KMS-11 (cell line): ENCODE data around the gene APOA5.
A peak's percentile ranks its signal among the peaks of the same experiment; 100 is the strongest.

Source experiments
- H2AFZ ChIP-seq: fragments of 200-600 bp; sonication (generic); 2 replicates; pipeline ENCODE4 v1.6.1; 2016; ENCODE audit warnings: antibody characterized with exemption, mixed run types, low read depth
- H3K27ac ChIP-seq: fragments of 200-600 bp; sonication (generic); 2 replicates; pipeline ENCODE4 v1.6.1; 2016; ENCODE audit warnings: mild to moderate bottlenecking, mixed run types
- H3K27me3 ChIP-seq: fragments of 200-600 bp; sonication (generic); 2 replicates; pipeline ENCODE4 v1.6.1; 2017; ENCODE audit warnings: mild to moderate bottlenecking, low read depth, mixed run types, moderate library complexity; ENCODE audit not compliant: insufficient read depth
- H3K36me3 ChIP-seq: fragments of 200-600 bp; sonication (generic); 2 replicates; pipeline ENCODE4 v1.6.1; 2017; ENCODE audit warnings: mild to moderate bottlenecking, mixed run types; ENCODE audit not compliant: insufficient read depth
- H3K4me1 ChIP-seq: fragments of 200-600 bp; sonication (generic); 2 replicates; pipeline ENCODE4 v1.6.1; 2016; ENCODE audit warnings: mild to moderate bottlenecking, low read depth, mixed run types; ENCODE audit not compliant: poor library complexity, severe bottlenecking
- H3K4me2 ChIP-seq: fragments of 200-600 bp; sonication (generic); 2 replicates; pipeline ENCODE4 v1.7.0; 2016; ENCODE audit warnings: mild to moderate bottlenecking, mixed run types
- H3K4me3 ChIP-seq: fragments of 200-600 bp; sonication (generic); IDR thresholded peaks from 2 replicates; pipeline ENCODE4 v1.6.1; 2017; ENCODE audit warnings: low read depth, low read length, mixed read lengths; ENCODE audit not compliant: insufficient read depth
- H3K79me2 ChIP-seq: fragments of 200-600 bp; sonication (generic); 2 replicates; pipeline ENCODE4 v1.6.1; 2016; ENCODE audit warnings: low read depth, mixed run types; ENCODE audit not compliant: insufficient read depth
- H3K9ac ChIP-seq: fragments of 200-600 bp; sonication (generic); 2 replicates; pipeline ENCODE4 v1.6.1; 2016; ENCODE audit warnings: mild to moderate bottlenecking, mixed run types
- H4K20me1 ChIP-seq: fragments of 200-600 bp; sonication (generic); 2 replicates; pipeline ENCODE4 v1.6.1; 2016; ENCODE audit warnings: mild to moderate bottlenecking, mixed run types; ENCODE audit not compliant: insufficient read depth
- CTCF ChIP-seq: fragments of 200-600 bp; sonication (generic); conservative IDR thresholded peaks from 2 replicates; pipeline ENCODE4 v1.6.1; 2017; ENCODE audit warnings: low read depth, mild to moderate bottlenecking, antibody characterized with exemption, low read length, moderate library complexity, mixed read lengths

APOA5 gene

DNA sequence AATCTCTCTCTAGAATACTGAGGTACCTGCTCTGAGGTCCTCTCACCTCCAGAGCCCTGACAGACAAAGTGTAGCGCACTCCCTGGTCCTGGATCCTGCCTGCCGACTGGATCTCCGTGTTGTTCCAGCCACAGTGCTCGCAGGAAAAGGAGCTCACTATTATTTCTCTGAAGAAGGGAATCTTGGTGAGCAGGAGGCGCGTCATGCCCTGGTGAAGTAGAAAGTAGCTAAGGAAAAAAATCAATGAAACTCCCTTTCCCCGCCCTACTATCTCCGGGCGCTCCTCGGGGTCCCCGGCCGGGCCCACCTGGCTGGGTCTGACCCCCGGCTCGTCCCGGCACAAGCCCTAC is 4.3 kb downstream of the APOA5 start:
- peak overlapping the region; percentile 73; the same call in 1 of the 2 replicates for H3K4me2 ChIP-seq
- H4K20me1 ChIP-seq: no peaks in the 10 kb centered on the region
- peaks cover 12% of the 10 kb centered on the region for H3K79me2 ChIP-seq
- peaks cover 12% of the 10 kb centered on the region for H3K4me1 ChIP-seq
- peak overlapping the region; percentile 70 for H3K9ac ChIP-seq
- no peaks in the 10 kb centered on the region for H3K27me3 ChIP-seq
- H3K4me3 ChIP-seq: no peak overlapping the region
- no peak overlapping the region; the same call in 1 of the 2 replicates for H3K27ac ChIP-seq
- TF ChIP-seq CTCF: no peak
- H3K36me3 ChIP-seq: no peaks in the 10 kb centered on the region
- peak overlapping the region; percentile 60 for H2AFZ ChIP-seq

GRCh38 chr11:116786966-116787365 is 4.7 kb downstream of the APOA5 start:
- peak overlapping the region; percentile 60; the same call in 1 of the 2 replicates for H2AFZ ChIP-seq
- peaks cover 12% of the 10 kb centered on the region for H3K4me1 ChIP-seq
- H3K27me3 ChIP-seq: no peaks in the 10 kb centered on the region
- H3K27ac ChIP-seq: no peak overlapping the region
- no peaks in the 10 kb centered on the region for H4K20me1 ChIP-seq
- no peak for TF ChIP-seq CTCF
- H3K79me2 ChIP-seq: peaks cover 12% of the 10 kb centered on the region
- no peak overlapping the region for H3K4me3 ChIP-seq
- H3K4me2 ChIP-seq: peak overlapping the region; percentile 73
- no peaks in the 10 kb centered on the region for H3K36me3 ChIP-seq
- peak overlapping the region; percentile 70; the same call in 1 of the 2 replicates for H3K9ac ChIP-seq

- Histone ChIP-seq H3K9ac (no peak overlapping the region), H3K79me2 (peaks cover 12% of the 10 kb centered on the region), H3K27me3 (no peaks in the 10 kb centered on the region), H3K27ac (no peak overlapping the region), H3K36me3 (no peaks in the 10 kb centered on the region), H3K4me2 (peak overlapping the region; percentile 73; the same call in 1 of the 2 replicates), H4K20me1 (no peaks in the 10 kb centered on the region), H2AFZ (no peak overlapping the region), H3K4me3 (no peak overlapping the region), H3K4me1 (peaks cover 12% of the 10 kb centered on the region)
- no peak for TF ChIP-seq CTCF
Measured at GRCh38 chr11:116786326-116786725, 5.4 kb downstream of the APOA5 start.

DNA sequence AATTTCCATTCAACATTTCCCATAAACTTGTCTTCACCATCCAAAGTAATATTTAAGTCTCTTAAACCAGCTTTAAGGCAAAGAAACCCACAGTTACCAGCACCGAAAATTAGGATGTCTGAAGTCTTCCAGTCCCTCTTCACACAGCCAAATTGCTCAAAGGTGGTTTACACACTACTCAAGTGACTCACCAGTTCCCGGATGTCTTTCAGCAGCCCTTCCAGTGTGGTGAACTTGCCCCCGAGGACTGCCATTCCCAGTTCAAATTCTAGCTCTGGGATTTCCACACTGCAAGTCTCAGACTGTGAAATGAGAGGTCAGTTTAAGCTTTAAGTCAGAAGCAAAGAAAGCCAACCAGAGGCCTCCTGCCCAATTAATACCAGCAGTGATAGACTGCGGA is 9.0 kb downstream of the APOA5 start:
- Histone ChIP-seq H4K20me1 (no peaks in the 10 kb centered on the region), H3K79me2 (peaks cover 12% of the 10 kb centered on the region), H3K4me1 (peaks cover 18% of the 10 kb centered on the region), H3K36me3 (no peaks in the 10 kb centered on the region), H3K4me2 (no peak overlapping the region), H2AFZ (no peak overlapping the region), H3K27ac (no peak overlapping the region), H3K27me3 (no peaks in the 10 kb centered on the region), H3K4me3 (no peak overlapping the region), H3K9ac (no peak overlapping the region)
- TF ChIP-seq CTCF: no peak
